IPS-18c (cell line): ENCODE data around the gene USP31.

Source experiments
- H3K4me3 ChIP-seq: 2 replicates; pipeline ENCODE4 v1.7.0; 2013; ENCODE audit warnings: low read depth, mild to moderate bottlenecking, low read length, moderate library complexity; ENCODE audit not compliant: insufficient read depth
- H3K9me3 ChIP-seq: one replicate; pipeline ENCODE4 v1.6.1; 2013; ENCODE audit warnings: mild to moderate bottlenecking, low read length, moderate library complexity; ENCODE audit not compliant: control insufficient read depth, insufficient read depth

USP31 gene

GRCh38 chr16:23141959-23142740 is 7.1 kb downstream of the USP31 start:
- no peaks in the 10 kb centered on the region for H3K9me3 ChIP-seq
- H3K4me3 ChIP-seq = no peak overlapping the region

GRCh38 chr16:23141500-23141899 is 7.8 kb downstream of the USP31 start:
- Histone ChIP-seq H3K9me3 (no peaks in the 10 kb centered on the region), H3K4me3 (no peak overlapping the region)

DNA sequence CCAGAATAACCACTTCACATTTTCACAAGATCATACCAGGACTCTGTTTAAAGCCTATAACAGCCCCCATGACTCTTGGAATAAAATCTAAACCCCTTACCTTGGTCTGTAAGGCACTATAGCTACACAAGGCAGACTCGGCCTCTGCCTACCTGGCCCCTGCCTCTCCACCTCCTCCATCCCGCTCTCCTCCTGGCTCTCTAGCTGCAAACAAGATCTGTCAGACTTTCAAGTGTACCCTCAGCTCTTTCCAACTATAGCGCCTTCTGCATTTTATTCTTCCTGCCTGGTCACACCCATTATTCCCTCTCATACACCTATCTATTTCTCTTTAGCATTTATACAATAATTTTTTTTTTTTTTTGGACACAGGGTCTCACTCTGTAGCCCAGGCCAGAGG is 8.2 kb downstream of the USP31 start:
- Histone ChIP-seq H3K9me3 (no peaks in the 10 kb centered on the region), H3K4me3 (no peak overlapping the region)

- Histone ChIP-seq H3K4me3 (no peak overlapping the region), H3K9me3 (no peaks in the 10 kb centered on the region)
Observed at GRCh38 chr16:23140107-23140506, 9.1 kb downstream of the USP31 start.

GRCh38 chr16:23137818-23138217 is 11.4 kb downstream of the USP31 start:
- no peak overlapping the region for H3K4me3 ChIP-seq
- H3K9me3 ChIP-seq = no peaks in the 10 kb centered on the region

DNA sequence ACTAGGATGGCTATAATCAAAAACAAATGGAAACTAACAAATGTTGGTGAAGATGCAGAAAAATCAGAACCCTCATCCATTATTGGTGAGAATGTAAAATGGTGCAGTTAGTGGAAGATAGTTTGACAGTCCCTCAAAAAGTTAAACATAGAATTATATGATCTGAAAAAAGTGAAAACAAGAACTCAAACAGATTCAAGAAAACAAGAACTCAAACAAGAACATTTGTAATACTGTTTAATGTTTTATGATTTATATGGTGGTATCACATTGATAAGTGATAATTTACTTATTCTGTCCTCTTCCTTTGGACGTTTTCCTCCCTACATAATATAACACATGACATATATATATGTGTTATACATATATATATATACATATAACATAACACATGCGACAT is 12.0 kb downstream of the USP31 start:
- no peak overlapping the region for H3K4me3 ChIP-seq
- no peaks in the 10 kb centered on the region for H3K9me3 ChIP-seq

DNA sequence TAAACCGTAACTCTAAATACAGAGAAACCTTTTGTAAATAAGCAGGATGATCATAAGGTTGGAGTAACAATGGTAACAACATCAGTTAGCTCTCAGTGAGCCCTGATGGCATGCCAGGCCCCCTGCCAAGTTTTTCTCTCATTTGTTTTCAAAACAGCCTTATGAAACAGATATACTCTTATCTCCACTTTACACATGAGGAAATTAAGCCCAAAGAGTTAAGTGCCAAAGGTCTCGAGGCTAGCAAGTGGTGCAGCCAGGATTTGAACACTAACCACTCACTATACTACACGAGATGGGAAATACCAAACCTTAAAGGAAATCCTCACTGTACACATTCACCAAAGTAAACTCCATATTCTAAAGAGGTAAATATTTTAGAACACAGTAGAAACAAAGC is 15.0 kb downstream of the USP31 start:
- no peaks in the 10 kb centered on the region for H3K9me3 ChIP-seq
- no peak overlapping the region for H3K4me3 ChIP-seq

DNA sequence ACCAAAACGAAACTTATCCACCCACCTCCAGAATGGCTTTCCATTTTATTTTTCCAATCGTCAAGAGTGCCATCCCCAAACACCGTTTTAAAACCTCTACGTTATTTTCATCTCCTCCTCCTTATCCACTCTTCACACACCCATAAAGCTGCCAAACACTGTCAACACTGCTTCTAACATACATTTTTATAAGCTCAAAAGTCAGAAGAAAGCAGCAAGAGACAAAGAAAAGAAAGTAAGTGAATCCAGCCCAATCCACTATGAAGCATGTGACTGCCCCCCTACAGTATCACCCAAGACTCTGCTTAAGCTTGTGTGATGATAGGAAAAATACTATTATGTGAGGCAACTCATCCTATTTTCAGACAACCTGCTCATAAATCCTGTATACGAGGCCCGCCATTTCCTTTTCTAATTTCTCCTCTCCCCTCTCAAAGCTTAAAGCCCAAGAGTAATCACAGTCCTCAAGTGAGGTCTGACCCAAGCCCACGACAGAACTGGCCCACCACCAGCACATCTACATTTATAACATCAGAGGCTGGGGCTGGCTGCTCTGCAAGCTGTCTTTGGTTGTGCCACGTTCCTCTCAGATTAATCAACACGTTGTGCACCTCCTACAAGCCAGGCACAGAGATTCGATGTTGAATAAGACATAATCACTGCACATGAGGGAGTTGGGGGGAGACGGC is 16.3 kb downstream of the USP31 start:
- no peak overlapping the region for H3K4me3 ChIP-seq

DNA sequence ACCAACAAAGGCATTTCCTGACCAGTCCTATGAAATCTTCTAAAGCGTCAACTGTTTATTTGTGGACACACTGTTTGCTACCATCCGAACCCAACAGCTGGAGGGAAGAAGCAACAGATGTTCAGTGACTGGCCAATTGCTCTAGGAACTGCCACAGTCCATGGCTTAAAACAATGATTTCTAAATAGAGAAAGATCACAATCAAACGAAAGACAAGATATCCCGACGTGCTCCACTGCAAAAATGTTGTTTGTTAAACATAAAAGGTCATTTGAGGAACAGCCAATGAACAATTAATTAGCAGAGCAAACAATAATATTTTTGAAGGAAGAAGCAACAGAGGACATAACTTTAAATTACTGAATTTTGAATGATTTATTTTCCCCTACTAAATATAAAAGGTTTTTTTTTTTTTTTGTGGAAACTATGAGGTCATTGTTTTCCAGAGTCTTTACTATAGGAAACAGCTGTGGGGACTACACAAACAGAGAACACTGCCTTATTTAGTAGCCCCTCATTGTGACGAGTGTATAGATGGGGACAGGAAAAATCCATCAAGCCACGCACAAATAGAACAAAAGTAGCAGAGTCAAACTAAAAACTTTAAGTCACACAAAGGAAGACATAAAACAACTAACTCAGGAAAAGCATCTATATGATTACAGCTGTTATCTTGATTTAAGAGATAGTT is 17.2 kb downstream of the USP31 start:
- H3K4me3 ChIP-seq = no peak overlapping the region
- no peaks in the 10 kb centered on the region for H3K9me3 ChIP-seq

More for the DNA sequence above, 16.3 kb downstream of the USP31 start:
- H3K9me3 ChIP-seq = no peaks in the 10 kb centered on the region

GRCh38 chr16:23131436-23131835 is 17.8 kb downstream of the USP31 start:
- Histone ChIP-seq H3K9me3 (no peaks in the 10 kb centered on the region), H3K4me3 (no peak overlapping the region)

DNA sequence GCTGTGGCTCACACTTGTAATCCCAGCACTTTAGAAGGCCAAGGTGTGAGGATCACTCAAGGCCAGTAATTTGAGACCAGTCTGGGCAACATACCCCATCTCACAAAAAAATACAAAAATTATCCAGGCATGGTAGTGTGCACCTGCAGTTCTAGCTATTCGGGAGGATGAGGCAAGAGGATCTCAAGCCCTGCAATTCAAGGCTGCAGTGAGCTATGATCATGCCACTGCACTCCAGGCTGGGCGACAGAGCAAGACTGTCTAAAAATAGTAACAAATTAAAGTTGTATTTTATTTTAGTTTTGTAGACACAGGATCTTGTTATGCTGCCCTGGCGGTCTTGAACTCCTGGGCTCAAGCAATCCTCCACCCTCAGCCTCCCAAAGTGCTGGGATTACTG is 18.2 kb downstream of the USP31 start:
- no peak overlapping the region for H3K4me3 ChIP-seq
- no peaks in the 10 kb centered on the region for H3K9me3 ChIP-seq

- Histone ChIP-seq H3K4me3 (no peak overlapping the region), H3K9me3 (no peaks in the 10 kb centered on the region)
Observed at GRCh38 chr16:23129686-23130085, 19.6 kb downstream of the USP31 start.

DNA sequence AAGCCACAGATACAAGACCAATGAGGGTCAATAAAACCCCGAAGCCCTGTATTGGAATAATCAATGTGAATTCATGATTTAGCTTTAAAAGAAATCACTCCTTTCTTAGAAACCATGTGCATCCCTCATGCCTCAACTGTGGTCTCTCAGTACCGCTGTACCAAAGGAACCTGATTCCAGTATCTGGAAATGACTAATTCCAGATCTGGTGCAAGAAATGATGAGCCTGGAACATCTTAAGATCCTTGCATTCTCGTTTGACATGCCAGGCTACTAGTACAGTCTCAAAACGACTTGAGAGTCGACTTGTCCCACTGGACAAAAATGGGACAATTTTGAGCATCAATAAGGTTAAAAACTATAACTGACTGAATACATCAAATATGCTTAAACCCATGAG is 21.2 kb downstream of the USP31 start:
- Histone ChIP-seq H3K9me3 (no peaks in the 10 kb centered on the region), H3K4me3 (no peak overlapping the region)

DNA sequence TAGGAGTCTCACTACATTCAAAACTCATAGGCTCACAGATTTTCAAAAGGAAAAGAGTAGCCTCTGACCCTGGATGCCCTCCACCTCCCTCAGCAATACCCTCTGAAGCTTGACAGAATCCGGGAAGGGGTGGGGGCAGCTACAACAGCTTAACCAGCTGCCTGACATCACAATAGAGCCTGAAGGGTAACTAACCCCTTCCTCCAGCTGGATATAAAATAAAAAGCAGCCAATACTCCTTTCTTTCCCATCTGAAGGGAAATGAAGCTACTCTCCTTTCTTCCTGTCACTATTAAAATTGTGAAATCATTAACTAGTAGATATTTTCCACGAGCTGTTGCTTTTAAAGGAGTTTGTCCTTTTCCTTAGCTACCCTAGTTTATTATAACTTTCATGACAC is 24.0 kb downstream of the USP31 start:
- H3K9me3 ChIP-seq = no peaks in the 10 kb centered on the region
- H3K4me3 ChIP-seq = no peak overlapping the region

- Histone ChIP-seq H3K4me3 (no peak overlapping the region), H3K9me3 (no peaks in the 10 kb centered on the region)
Observed at GRCh38 chr16:23124315-23124714, 24.9 kb downstream of the USP31 start.

DNA sequence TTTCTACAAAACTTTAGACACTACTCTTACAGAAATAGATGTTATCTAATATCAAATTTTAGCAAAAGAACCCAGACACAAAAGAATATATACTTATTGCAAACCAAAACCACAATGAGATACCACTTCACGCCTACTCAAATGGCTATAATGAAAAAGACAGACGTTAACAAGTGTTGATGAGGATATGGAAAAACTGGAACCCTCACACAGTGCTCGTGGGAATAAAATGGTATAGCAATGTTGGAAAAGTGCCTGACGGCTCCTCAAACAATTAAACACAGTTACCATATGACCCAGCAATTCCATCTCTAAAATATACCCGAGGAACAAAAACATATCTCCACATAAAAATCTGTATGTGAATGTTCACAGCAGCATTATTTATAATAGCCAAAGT is 27.1 kb downstream of the USP31 start:
- no peaks in the 10 kb centered on the region for H3K9me3 ChIP-seq
- H3K4me3 ChIP-seq = no peak overlapping the region

DNA sequence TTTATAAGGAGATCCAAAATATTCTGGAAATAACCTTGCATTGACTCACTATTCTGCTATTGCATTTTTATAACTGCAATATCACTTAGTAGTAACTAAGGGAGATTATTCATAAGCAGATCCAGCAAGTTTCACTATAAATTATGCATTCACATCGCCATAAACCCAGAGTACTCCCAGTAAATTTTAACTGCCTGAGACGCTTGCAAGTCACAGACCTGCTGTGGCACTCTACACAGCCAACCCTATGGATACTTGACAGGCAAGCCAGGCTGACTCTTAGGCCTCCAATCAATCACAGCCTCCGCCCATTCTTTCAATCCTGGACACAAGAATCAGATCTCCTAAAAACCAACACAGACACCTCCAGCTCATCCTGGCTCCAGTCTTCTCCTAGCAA is 28.2 kb downstream of the USP31 start:
- H3K9me3 ChIP-seq = no peaks in the 10 kb centered on the region

GRCh38 chr16:23120562-23120961 is 28.7 kb downstream of the USP31 start:
- no peak overlapping the region for H3K4me3 ChIP-seq
- H3K9me3 ChIP-seq = no peaks in the 10 kb centered on the region

More for the DNA sequence above, 28.2 kb downstream of the USP31 start:
- H3K4me3 ChIP-seq = no peak overlapping the region
